ENCODE data around the gene PRR18. TPM values are rescaled to one million over a fixed set of nuclear protein-coding genes. Genes with fewer than 3 reads are reported as not detected.

The PRR18 gene
- total RNA-seq, 1 experiment from 2014 or later: not detected

DNA sequence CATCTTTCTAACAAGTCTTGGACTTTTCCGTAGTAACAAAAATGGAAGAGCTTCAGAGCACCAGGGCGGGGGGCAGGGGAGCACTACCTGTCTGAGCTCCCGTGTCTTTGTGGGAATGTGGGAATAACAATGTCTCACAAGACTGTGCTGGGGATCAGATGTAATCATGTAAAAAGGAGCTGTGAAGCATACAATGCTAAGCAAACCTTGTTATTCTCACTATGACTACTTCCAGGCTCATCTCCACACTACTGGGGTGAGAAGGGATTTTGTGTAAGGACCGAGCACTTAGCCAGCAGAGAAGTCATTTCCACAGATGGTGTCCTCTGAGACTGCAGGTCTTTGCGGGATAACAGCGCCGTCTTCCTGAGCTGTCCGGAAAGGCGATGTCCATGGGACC, 27.1 kb downstream of the PRR18 start:
- no peak overlapping the region for H3K9ac ChIP-seq (ENCODE audit: low read length)
- ChIA-PET CTCF (interaction anchor here (1.1 to 1.6 kb wide), 2 partner anchors 100 to 120 kb away, joined by 3 to 4 read pairs; no protein-coding TSS in a partner anchor), RAD21 (ENCODE audit: low non-redundant PET in 1 of 2, low total read pairs in 2 of 2, uncharacterized antibody in 2 of 2, unreplicated experiment in 2 of 2) (no interaction called here), POLR2A (no interaction called here)
- no peak overlapping the region for H3K27ac ChIP-seq (ENCODE audit: low read depth, low read length)
- no peak overlapping the region for H3K4me2 ChIP-seq (ENCODE audit: low read length)
- H3K4me3 ChIP-seq (replicated peaks in 1 of 2; ENCODE audit: low read depth in 1 of 2, low read length in 2 of 2): no peak overlapping the region
- no peak for DNase-seq (ENCODE audit: low read depth, low spot score)
- intact Hi-C loops (cut with micrococcal nuclease): no loop called here
- H4K20me1 ChIP-seq (ENCODE audit: insufficient read depth): no peaks in the 10 kb centered on the region
- no peaks in the 10 kb centered on the region for H3K9me2 ChIP-seq (ENCODE audit: insufficient read depth)
- no peaks in the 10 kb centered on the region for H3K79me2 ChIP-seq (ENCODE audit: insufficient read depth, low read length)
- H3K36me3 ChIP-seq (ENCODE audit: control insufficient read depth in 1 of 2, insufficient read depth in 2 of 2, low read length in 2 of 2): no peaks in the 10 kb centered on the region
- no peaks in the 10 kb centered on the region for H3K9me3 ChIP-seq (ENCODE audit: control insufficient read depth in 1 of 2, insufficient read depth in 1 of 2, low read depth in 1 of 2, low read length in 2 of 2)
- peaks cover 7% of the 10 kb centered on the region for H3K27me3 ChIP-seq (ENCODE audit: insufficient read depth, low read length)
- no TSS peak for BruUV-seq (replicated peaks)
- peaks cover 0 to under 1% of the 10 kb centered on the region in 2 experiments; a peak in 1 of 4 replicates for H3K4me1 ChIP-seq (ENCODE audit: control insufficient read depth in 1 of 2, insufficient read depth in 2 of 2, low read length in 2 of 2)
- TF ChIP-seq, protein P1, sequence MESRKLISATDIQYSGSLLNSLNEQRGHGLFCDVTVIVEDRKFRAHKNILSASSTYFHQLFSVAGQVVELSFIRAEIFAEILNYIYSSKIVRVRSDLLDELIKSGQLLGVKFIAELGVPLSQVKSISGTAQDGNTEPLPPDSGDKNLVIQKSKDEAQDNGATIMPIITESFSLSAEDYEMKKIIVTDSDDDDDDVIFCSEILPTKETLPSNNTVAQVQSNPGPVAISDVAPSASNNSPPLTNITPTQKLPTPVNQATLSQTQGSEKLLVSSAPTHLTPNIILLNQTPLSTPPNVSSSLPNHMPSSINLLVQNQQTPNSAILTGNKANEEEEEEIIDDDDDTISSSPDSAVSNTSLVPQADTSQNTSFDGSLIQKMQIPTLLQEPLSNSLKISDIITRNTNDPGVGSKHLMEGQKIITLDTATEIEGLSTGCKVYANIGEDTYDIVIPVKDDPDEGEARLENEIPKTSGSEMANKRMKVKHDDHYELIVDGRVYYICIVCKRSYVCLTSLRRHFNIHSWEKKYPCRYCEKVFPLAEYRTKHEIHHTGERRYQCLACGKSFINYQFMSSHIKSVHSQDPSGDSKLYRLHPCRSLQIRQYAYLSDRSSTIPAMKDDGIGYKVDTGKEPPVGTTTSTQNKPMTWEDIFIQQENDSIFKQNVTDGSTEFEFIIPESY (IDR thresholded peaks at IDR 0.05; ENCODE audit: extremely low read depth, insufficient replicate concordance, low read length): no peak
- TF ChIP-seq TCF7L2 (IDR thresholded peaks at IDR 0.05; ENCODE audit: borderline replicate concordance, extremely low read depth, insufficient read depth, insufficient read length): no peak
- no peak for TF ChIP-seq ELF1 (IDR thresholded peaks at IDR 0.05; ENCODE audit: borderline replicate concordance, low read depth)
- TF ChIP-seq SIN3A (IDR thresholded peaks at IDR 0.05; ENCODE audit: low read depth): no peak
- no peak for TF ChIP-seq EZH2phosphoT487 (IDR thresholded peaks at IDR 0.05; ENCODE audit: borderline replicate concordance)
- TF ChIP-seq JUND (IDR thresholded peaks at IDR 0.05): no peak
- TF ChIP-seq, protein P2, sequence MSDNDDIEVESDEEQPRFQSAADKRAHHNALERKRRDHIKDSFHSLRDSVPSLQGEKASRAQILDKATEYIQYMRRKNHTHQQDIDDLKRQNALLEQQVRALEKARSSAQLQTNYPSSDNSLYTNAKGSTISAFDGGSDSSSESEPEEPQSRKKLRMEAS (IDR thresholded peaks at IDR 0.05): no peak
- TF ChIP-seq, protein P3, sequence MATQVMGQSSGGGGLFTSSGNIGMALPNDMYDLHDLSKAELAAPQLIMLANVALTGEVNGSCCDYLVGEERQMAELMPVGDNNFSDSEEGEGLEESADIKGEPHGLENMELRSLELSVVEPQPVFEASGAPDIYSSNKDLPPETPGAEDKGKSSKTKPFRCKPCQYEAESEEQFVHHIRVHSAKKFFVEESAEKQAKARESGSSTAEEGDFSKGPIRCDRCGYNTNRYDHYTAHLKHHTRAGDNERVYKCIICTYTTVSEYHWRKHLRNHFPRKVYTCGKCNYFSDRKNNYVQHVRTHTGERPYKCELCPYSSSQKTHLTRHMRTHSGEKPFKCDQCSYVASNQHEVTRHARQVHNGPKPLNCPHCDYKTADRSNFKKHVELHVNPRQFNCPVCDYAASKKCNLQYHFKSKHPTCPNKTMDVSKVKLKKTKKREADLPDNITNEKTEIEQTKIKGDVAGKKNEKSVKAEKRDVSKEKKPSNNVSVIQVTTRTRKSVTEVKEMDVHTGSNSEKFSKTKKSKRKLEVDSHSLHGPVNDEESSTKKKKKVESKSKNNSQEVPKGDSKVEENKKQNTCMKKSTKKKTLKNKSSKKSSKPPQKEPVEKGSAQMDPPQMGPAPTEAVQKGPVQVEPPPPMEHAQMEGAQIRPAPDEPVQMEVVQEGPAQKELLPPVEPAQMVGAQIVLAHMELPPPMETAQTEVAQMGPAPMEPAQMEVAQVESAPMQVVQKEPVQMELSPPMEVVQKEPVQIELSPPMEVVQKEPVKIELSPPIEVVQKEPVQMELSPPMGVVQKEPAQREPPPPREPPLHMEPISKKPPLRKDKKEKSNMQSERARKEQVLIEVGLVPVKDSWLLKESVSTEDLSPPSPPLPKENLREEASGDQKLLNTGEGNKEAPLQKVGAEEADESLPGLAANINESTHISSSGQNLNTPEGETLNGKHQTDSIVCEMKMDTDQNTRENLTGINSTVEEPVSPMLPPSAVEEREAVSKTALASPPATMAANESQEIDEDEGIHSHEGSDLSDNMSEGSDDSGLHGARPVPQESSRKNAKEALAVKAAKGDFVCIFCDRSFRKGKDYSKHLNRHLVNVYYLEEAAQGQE (IDR thresholded peaks at IDR 0.05; ENCODE audit: low read depth): no peak
- no peak for TF ChIP-seq POLR2A (IDR thresholded peaks at IDR 0.05; ENCODE audit: borderline replicate concordance, extremely low read depth, insufficient read depth, insufficient read length)
- no peak for TF ChIP-seq SP1 (IDR thresholded peaks at IDR 0.05; ENCODE audit: low read depth)
- TF ChIP-seq ZNF274 (IDR thresholded peaks at IDR 0.05; ENCODE audit: low read depth, low read length): no peak
- TF ChIP-seq, protein P4, sequence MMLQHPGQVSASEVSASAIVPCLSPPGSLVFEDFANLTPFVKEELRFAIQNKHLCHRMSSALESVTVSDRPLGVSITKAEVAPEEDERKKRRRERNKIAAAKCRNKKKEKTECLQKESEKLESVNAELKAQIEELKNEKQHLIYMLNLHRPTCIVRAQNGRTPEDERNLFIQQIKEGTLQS (IDR thresholded peaks at IDR 0.05): no peak
- no peak for TF ChIP-seq CEBPB (IDR thresholded peaks at IDR 0.05; ENCODE audit: low read depth)
- TF ChIP-seq YY1 (IDR thresholded peaks at IDR 0.05; ENCODE audit: extremely low read depth, insufficient replicate concordance, low read depth, low read length): no peak
- H2AFZ ChIP-seq (ENCODE audit: low read depth, low read length, poor library complexity, severe bottlenecking): no peak overlapping the region
- no peak for ATAC-seq
